Activated CD8-positive, alpha-beta memory T cell treated with anti-CD3 and anti-CD28 coated beads, Interleukin-2, amount 50 U/mL, for 1 hour (primary cell): ENCODE measurements around the gene B4GALT5.
"Not testable (repeated sequence)": the region's sequence is repeated elsewhere in the genome, so short reads cannot be mapped to it uniquely, and the experiment has no call there.

ENCODE experiments used
- DNase-seq: peaks from one replicate; pipeline ENCODE4 v3.0.0-alpha.2; 2020; ENCODE audit errors: extremely low read depth

The B4GALT5 gene

GRCh38 chr20:49713753-49714712 is at the start of gene B4GALT5:
TSS of gene B4GALT5 (minus strand) at chr20:49713878. CDS start at chr20:49713690, 188 bp downstream.
- no peak for DNase-seq

- no peak for DNase-seq
Measured at GRCh38 chr20:49762940-49763766, 49.5 kb upstream of the B4GALT5 start.

- not testable (repeated sequence) for DNase-seq
Measured at GRCh38 chr20:49761888-49762287, 48.2 kb upstream of the B4GALT5 start.

GRCh38 chr20:49759266-49759950 is 45.7 kb upstream of the B4GALT5 start:
- DNase-seq, result no peak

GRCh38 chr20:49758781-49759180 is 45.1 kb upstream of the B4GALT5 start:
- DNase-seq, result no peak

GRCh38 chr20:49757597-49757996 is 43.9 kb upstream of the B4GALT5 start:
- no peak for DNase-seq

- no peak for DNase-seq
Measured at GRCh38 chr20:49756241-49756640, 42.6 kb upstream of the B4GALT5 start.

- DNase-seq, result no peak
Measured at GRCh38 chr20:49754596-49754995, 40.9 kb upstream of the B4GALT5 start.

- no peak for DNase-seq
Measured at GRCh38 chr20:49753133-49753532, 39.5 kb upstream of the B4GALT5 start.

GRCh38 chr20:49752201-49752903 is 38.7 kb upstream of the B4GALT5 start:
- DNase-seq, result no peak

- no peak for DNase-seq
Measured at GRCh38 chr20:49751397-49751736, 37.7 kb upstream of the B4GALT5 start.

- no peak for DNase-seq
Measured at GRCh38 chr20:49750611-49751396, 37.1 kb upstream of the B4GALT5 start.

GRCh38 chr20:49749625-49750024 is 35.9 kb upstream of the B4GALT5 start:
- no peak for DNase-seq

GRCh38 chr20:49748525-49748838 is 34.8 kb upstream of the B4GALT5 start:
- DNase-seq, result no peak

- no peak for DNase-seq
Measured at GRCh38 chr20:49747707-49748524, 34.2 kb upstream of the B4GALT5 start.

- no peak for DNase-seq
Measured at GRCh38 chr20:49742948-49743347, 29.3 kb upstream of the B4GALT5 start.

GRCh38 chr20:49741977-49742376 is 28.3 kb upstream of the B4GALT5 start:
- DNase-seq, result no peak

GRCh38 chr20:49740807-49741206 is 27.1 kb upstream of the B4GALT5 start:
- DNase-seq, result no peak

- no peak for DNase-seq
Measured at GRCh38 chr20:49739042-49739441, 25.4 kb upstream of the B4GALT5 start.

GRCh38 chr20:49737260-49737659 is 23.6 kb upstream of the B4GALT5 start:
- no peak for DNase-seq
